Naive thymus-derived CD8-positive, alpha-beta T cell (primary cell): ENCODE results near the gene PRSS37. TPM values are rescaled to one million over a fixed set of nuclear protein-coding genes. Genes with fewer than 3 reads are reported as not detected.
"Not testable (repeated sequence)": the region's sequence is repeated elsewhere in the genome, so short reads cannot be mapped to it uniquely, and the experiment has no call there.

Experiments used
- ATAC-seq, 2 donors: fragments of 150-1000 bp; cut with Tn5 transposase in 1 of 2; sonication (Bioruptor Pico), chemical (Tn5 transposase) in 1 of 2; 1 replicate in 1 of 2; 2 replicates in 1 of 2; pipeline ENCODE4 v1.10.0; 2021; ENCODE audit warnings: mild to moderate bottlenecking in 2 of 2, moderate library complexity in 2 of 2
- POLR2A ChIA-PET: fragments of 350-600 bp; sonication (Branson Sonifier 250); formaldehyde crosslinking; loops from one replicate; lab custom pipeline; 2021; ENCODE audit warnings: antibody characterized with exemption; lab: Charles Lee
- DNase-seq, 10 donors: peaks; one replicate each; pipeline versions ENCODE4 v3.0.0 to v3.0.0-alpha.2; 2020 to 2022
- H3K27ac Mint-ChIP-seq, 10 donors: one replicate each; pipeline ENCODE4 v1.8.0; 2020 to 2022; ENCODE audit warnings: mild to moderate bottlenecking in 10 of 10, mixed read lengths in 10 of 10, moderate library complexity in 4 of 10, inconsistent platforms in 1 of 10
- H3K27me3 Mint-ChIP-seq, 5 donors: one replicate each; pipeline ENCODE4 v1.8.0; 2021 to 2022; ENCODE audit warnings: mixed read lengths in 5 of 5
- H3K36me3 Mint-ChIP-seq, 3 donors: one replicate each; pipeline ENCODE4 v1.8.0; 2020 to 2022; ENCODE audit warnings: mixed read lengths in 3 of 3, mild to moderate bottlenecking in 2 of 3, inconsistent platforms in 1 of 3
- H3K4me1 Mint-ChIP-seq, 4 donors: one replicate each; pipeline ENCODE4 v1.8.0; 2021 to 2022; ENCODE audit warnings: mixed read lengths in 4 of 4
- H3K4me3 Mint-ChIP-seq, 10 donors: one replicate each; pipeline ENCODE4 v1.8.0; 2020 to 2022; ENCODE audit warnings: mild to moderate bottlenecking in 10 of 10, mixed read lengths in 10 of 10, moderate library complexity in 6 of 10, inconsistent platforms in 1 of 10
- H3K9me3 Mint-ChIP-seq, 9 donors: one replicate each; pipeline ENCODE4 v1.8.0; 2020 to 2022; ENCODE audit warnings: mixed read lengths in 9 of 9, mild to moderate bottlenecking in 3 of 9, inconsistent platforms in 1 of 9, moderate library complexity in 1 of 9
- polyA plus RNA-seq, 3 donors: library from polyadenylated mRNA; unstranded; fragments of 300-500 nt; fragmentation: Illumina TruSeq; gene quantifications; one replicate each; pipeline ENCODE4 v1.2.3, GENCODE V29; 2021
- total RNA-seq, 8 experiments: library from RNA in 2 of 8; stranded (reverse) in 2 of 8; gene quantifications; one replicate each; pipeline ENCODE4 v1.2.3 and lab custom pipeline; 2021 to 2026

Gene PRSS37
- total and polyA plus RNA-seq, 5 experiments from 2014 or later, result not detected

- DNase-seq, result no peak
- H3K27me3 Mint-ChIP-seq, result no peaks in the 10 kb centered on the region
- peaks cover 0 to 19% (median 14%) of the 10 kb centered on the region in 3 donors for H3K36me3 Mint-ChIP-seq
- no peak overlapping the region for H3K4me3 Mint-ChIP-seq
- no peaks in the 10 kb centered on the region for H3K4me1 Mint-ChIP-seq
- ATAC-seq, result no peak
- no peak overlapping the region for H3K27ac Mint-ChIP-seq
- POLR2A ChIA-PET, result no interaction called here
- peaks cover 12 to 58% (median 32%) of the 10 kb centered on the region in 9 donors for H3K9me3 Mint-ChIP-seq
Measured at GRCh38 chr7:141847996-141848395, 6.7 kb upstream of the PRSS37 start.

DNA sequence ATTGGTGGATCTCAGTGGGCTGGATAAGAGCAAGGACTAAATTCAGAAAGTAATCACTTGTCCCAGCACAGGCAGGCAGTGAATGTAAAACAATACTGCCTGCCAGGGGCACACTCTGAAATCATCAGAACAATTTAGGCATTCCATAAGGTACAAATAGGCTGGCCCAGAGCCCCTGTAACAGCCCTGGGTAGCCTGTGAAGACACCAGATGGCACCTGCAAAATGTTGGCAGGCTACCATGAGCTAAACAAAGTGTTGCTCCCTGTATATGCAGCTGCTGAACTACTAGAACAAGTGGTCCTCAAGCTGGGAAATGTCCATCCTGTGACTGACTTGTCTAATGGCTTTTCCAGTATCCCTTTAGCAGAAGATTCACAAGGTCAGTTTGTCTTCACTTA is 3.0 kb upstream of the PRSS37 start:
- H3K27me3 Mint-ChIP-seq, result no peaks in the 10 kb centered on the region
- H3K9me3 Mint-ChIP-seq, result peaks cover 0 to 27% (median 14%) of the 10 kb centered on the region in 9 donors
- no peaks in the 10 kb centered on the region for H3K4me1 Mint-ChIP-seq
- POLR2A ChIA-PET, result no interaction called here
- ATAC-seq (no peak), DNase-seq (no peak)
- H3K36me3 Mint-ChIP-seq, result peaks cover 0 to 18% (median 10%) of the 10 kb centered on the region in 3 donors
- H3K27ac Mint-ChIP-seq, result no peak overlapping the region
- H3K4me3 Mint-ChIP-seq, result no peak overlapping the region

DNA sequence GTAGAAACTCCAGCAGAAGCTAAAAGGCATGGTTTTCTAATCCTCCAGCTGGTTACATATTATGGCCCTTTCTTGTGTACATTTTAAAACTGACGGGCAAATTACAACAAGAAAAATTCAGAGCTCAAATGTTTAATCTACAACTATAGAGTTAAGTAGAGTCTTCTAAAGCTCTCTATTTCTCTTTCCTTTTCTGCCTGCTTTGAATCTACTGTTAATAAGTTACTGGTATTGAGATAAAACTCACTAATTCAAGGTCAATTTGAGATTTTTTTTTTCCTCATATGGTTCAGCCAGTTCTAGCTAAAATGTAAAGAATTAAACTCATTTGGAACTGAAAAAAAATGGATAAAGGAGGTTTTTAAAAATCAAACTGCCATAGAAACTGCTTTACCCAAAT is 1.6 kb upstream of the PRSS37 start:
- Mint-ChIP-seq H3K27me3 (no peaks in the 10 kb centered on the region), H3K4me3 (no peak overlapping the region), H3K9me3 (peaks cover 0 to 15% (median 3%) of the 10 kb centered on the region in 9 donors), H3K4me1 (no peaks in the 10 kb centered on the region), H3K36me3 (peaks cover 0 to 5% (median 5%) of the 10 kb centered on the region in 3 donors), H3K27ac (no peak overlapping the region)
- ATAC-seq, result no peak
- POLR2A ChIA-PET, result no interaction called here
- DNase-seq, result no peak

DNA sequence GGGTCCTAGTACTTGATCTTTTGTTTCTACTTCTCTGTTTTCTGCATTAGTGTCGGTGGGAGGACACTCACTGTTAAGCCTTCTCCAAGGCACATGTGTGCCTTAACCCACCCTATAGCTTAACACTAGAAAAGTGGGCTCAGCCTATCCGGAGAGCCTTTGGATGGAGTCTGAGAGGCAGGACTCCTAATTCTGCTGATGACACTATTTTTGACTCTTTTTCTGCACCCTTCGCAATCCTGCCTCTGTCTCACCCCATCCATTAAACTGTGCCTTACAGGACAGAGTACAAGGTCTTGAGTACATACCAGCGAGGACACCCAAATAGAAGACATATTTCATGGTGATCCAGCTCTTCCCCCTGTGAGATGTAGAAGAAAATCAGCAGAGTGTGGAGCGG is 577 bp downstream of the PRSS37 start:
- POLR2A ChIA-PET, result no interaction called here
- DNase-seq (no peak), ATAC-seq (no peak)
- Mint-ChIP-seq H3K36me3 (peaks cover 0 to 14% (median 0%) of the 10 kb centered on the region in 3 donors), H3K4me1 (no peaks in the 10 kb centered on the region), H3K9me3 (no peaks in the 10 kb centered on the region), H3K27me3 (no peaks in the 10 kb centered on the region), H3K27ac (no peak overlapping the region), H3K4me3 (no peak overlapping the region)

- H3K27ac Mint-ChIP-seq, result no peak overlapping the region
- no peak for ATAC-seq
- POLR2A ChIA-PET, result no interaction called here
- H3K27me3 Mint-ChIP-seq, result no peaks in the 10 kb centered on the region
- no peak for DNase-seq
- H3K4me3 Mint-ChIP-seq, result no peak overlapping the region
- no peaks in the 10 kb centered on the region for H3K4me1 Mint-ChIP-seq
- H3K36me3 Mint-ChIP-seq, result peaks cover 0 to 15% (median 0%) of the 10 kb centered on the region in 3 donors
- no peaks in the 10 kb centered on the region for H3K9me3 Mint-ChIP-seq
Measured at GRCh38 chr7:141839256-141839655, 2.0 kb downstream of the PRSS37 start.

DNA sequence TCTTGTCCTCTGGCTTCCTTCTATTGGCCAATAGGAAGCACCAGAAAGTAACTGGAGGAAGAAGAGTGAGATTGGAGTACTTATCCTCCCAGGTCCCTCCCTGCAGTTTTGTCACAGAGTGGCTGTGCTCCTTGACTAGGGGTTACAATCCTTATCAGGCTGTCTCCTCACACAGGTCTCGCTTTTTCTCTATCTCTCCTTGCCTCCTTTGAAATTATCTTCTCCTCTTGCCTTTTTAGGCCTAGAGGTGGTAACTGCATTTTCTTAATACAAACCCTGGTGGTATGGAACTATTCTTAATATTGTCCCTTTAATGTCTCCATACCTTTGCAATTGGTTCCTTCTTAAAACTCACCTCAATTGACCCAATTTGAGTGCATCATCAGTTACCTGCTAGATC is 2.7 kb downstream of the PRSS37 start:
- POLR2A ChIA-PET, result no interaction called here
- DNase-seq, result no peak
- no peak overlapping the region for H3K4me3 Mint-ChIP-seq
- ATAC-seq, result no peak
- no peaks in the 10 kb centered on the region for H3K27me3 Mint-ChIP-seq
- no peak overlapping the region for H3K27ac Mint-ChIP-seq
- no peaks in the 10 kb centered on the region for H3K4me1 Mint-ChIP-seq
- H3K36me3 Mint-ChIP-seq, result peaks cover 0 to 19% (median 0%) of the 10 kb centered on the region in 3 donors
- H3K9me3 Mint-ChIP-seq, result no peaks in the 10 kb centered on the region

GRCh38 chr7:141837683-141838082 is 3.6 kb downstream of the PRSS37 start:
- Mint-ChIP-seq H3K4me3 (no peak overlapping the region), H3K27ac (no peak overlapping the region), H3K9me3 (no peaks in the 10 kb centered on the region), H3K36me3 (peaks cover 4 to 24% (median 5%) of the 10 kb centered on the region in 3 donors), H3K27me3 (no peaks in the 10 kb centered on the region), H3K4me1 (no peaks in the 10 kb centered on the region)
- POLR2A ChIA-PET, result no interaction called here
- ATAC-seq, result no peak
- DNase-seq, result no peak

DNA sequence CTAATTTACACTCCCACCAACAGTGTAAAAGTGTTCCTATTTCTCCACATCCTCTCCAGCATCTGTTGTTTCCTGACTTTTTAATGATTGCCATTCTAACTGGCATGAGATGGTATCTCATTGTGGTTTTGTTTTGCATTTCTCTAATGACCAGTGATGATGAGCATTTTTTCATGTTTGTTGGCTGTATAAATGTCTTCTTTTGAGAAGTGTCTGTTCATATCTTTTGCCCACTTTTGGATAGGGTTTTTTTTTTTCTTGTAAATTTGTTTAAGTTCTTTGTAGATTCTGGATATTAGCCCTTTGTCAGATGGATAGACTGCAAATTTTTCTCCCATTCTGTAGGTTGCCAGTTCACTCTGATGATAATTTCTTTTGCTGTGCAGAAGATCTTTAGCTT is 18.9 kb downstream of the PRSS37 start:
- H3K9me3 Mint-ChIP-seq, result peaks cover 26 to 90% (median 60%) of the 10 kb centered on the region in 9 donors
- POLR2A ChIA-PET, H3K4me1 Mint-ChIP-seq, H3K4me3 Mint-ChIP-seq, DNase-seq, ATAC-seq, H3K27me3 Mint-ChIP-seq, H3K27ac Mint-ChIP-seq: not testable (repeated sequence)
- peaks cover 25 to 78% (median 78%) of the 10 kb centered on the region in 3 donors for H3K36me3 Mint-ChIP-seq

GRCh38 chr7:141820067-141820466 is 21.2 kb downstream of the PRSS37 start:
- Mint-ChIP-seq H3K9me3 (peaks cover 33 to 84% (median 61%) of the 10 kb centered on the region in 9 donors), H3K27ac (no peak overlapping the region), H3K36me3 (peaks cover 28 to 77% (median 72%) of the 10 kb centered on the region in 3 donors), H3K27me3 (no peaks in the 10 kb centered on the region), H3K4me3 (no peak overlapping the region), H3K4me1 (no peaks in the 10 kb centered on the region)
- ATAC-seq (no peak), DNase-seq (no peak)
- POLR2A ChIA-PET, result no interaction called here

DNA sequence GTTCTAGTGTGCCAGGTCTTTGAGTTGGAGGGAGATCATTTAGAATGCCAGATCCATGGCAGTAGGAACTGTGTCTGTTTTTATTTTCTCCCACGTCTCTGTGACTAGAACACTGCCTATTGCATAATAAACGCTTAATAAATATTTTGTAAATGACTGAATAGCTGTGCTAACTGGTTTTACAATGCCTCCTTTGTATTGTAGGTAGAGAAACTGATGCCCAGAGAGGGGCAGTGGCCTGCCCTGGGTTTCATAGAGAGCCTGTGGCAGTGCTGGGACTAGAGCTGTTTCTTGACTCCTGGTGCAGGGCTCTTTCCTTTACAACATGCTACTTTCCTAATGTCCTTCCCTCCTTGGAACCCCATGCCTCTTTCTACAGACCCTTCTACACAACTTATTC is 48.8 kb downstream of the PRSS37 start:
- H3K27me3 Mint-ChIP-seq, result no peaks in the 10 kb centered on the region
- no peak overlapping the region for H3K4me3 Mint-ChIP-seq
- peaks cover 4 to 55% (median 36%) of the 10 kb centered on the region in 3 donors for H3K36me3 Mint-ChIP-seq
- DNase-seq (no peak), ATAC-seq (no peak)
- H3K27ac Mint-ChIP-seq, result no peak overlapping the region
- peaks cover 0 to 4% (median 0%) of the 10 kb centered on the region in 4 donors for H3K4me1 Mint-ChIP-seq
- POLR2A ChIA-PET, result no interaction called here
- no peaks in the 10 kb centered on the region for H3K9me3 Mint-ChIP-seq

GRCh38 chr7:141789917-141790316 is 51.4 kb downstream of the PRSS37 start, which contains the start of gene TAS2R5:
TAS2R5 (plus strand) TSS chr7:141790217; CDS start chr7:141790362, 145 bp downstream.
- peaks cover 0 to 4% (median 1%) of the 10 kb centered on the region in 4 donors for H3K4me1 Mint-ChIP-seq
- H3K27ac Mint-ChIP-seq, result no peak within 1 kb of the TSS
- no peaks in the 10 kb centered on the region for H3K27me3 Mint-ChIP-seq
- DNase-seq, result no peak
- H3K9me3 Mint-ChIP-seq, result no peaks in the 10 kb centered on the region
- peaks cover 0 to 52% (median 25%) of the 10 kb centered on the region in 3 donors for H3K36me3 Mint-ChIP-seq
- no peak within 1 kb of the TSS for H3K4me3 Mint-ChIP-seq
- ATAC-seq, result no peak
- POLR2A ChIA-PET, result no interaction called here

DNA sequence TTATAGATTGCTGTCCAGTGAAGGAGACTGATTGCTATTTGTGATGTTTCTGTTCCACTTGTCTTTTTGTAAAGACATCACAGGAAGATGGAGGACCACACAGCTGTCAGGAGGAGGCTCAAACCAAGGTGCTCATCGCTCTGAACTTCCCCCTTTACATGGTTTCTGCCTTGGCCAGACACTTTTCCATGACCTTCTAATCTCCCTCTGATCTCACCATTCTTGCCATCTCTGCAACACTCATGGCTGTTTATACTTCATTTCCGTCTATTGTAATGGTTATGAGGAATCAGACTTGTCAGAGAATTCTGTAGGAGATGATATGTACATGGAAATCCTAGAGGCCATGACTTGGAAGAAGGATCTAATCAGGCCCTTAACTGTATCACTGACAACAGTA is 53.0 kb downstream of the PRSS37 start:
- Mint-ChIP-seq H3K27me3 (no peaks in the 10 kb centered on the region), H3K27ac (no peak overlapping the region), H3K9me3 (no peaks in the 10 kb centered on the region), H3K4me3 (no peak overlapping the region), H3K4me1 (peaks cover 0 to 4% (median 1%) of the 10 kb centered on the region in 4 donors), H3K36me3 (peaks cover 0 to 43% (median 20%) of the 10 kb centered on the region in 3 donors)
- POLR2A ChIA-PET, result no interaction called here
- ATAC-seq, result no peak
- DNase-seq, result no peak
